ENCODE data around the gene TDRD9. TPM values are rescaled to one million over a fixed set of nuclear protein-coding genes. Genes with fewer than 3 reads are reported as not detected.

TDRD9 gene
- polyA plus RNA-seq, 1 experiment, result 2.2 TPM

GRCh38 chr14:104100171-104101085, 172.2 kb downstream of the TDRD9 start:
- no peak for DNase-seq (ENCODE audit: low read depth)
- ChIA-PET CTCF (no interaction called here), POLR2A (no interaction called here)
- Histone ChIP-seq H3K36me3 (ENCODE audit: control insufficient read depth, insufficient read depth, low read length) (no peaks in the 10 kb centered on the region), H3K4me3 (ENCODE audit: low read depth, low read length) (no peak overlapping the region), H3K27me3 (ENCODE audit: control insufficient read depth, insufficient read depth, low read length) (peaks cover 2% of the 10 kb centered on the region; the same call in 1 of the 2 replicates)
- TF ChIP-seq CTCF (IDR thresholded peaks at IDR 0.05; ENCODE audit: insufficient read depth, low read depth, low read length), result no peak

GRCh38 chr14:104101086-104101621, 172.9 kb downstream of the TDRD9 start:
- CTCF ChIA-PET, result no interaction called here
- Histone ChIP-seq H3K4me3 (ENCODE audit: low read depth, low read length) (no peak overlapping the region), H3K27me3 (ENCODE audit: control insufficient read depth, insufficient read depth, low read length) (peaks cover 2% of the 10 kb centered on the region; the same call in 1 of the 2 replicates), H3K36me3 (ENCODE audit: control insufficient read depth, insufficient read depth, low read length) (no peaks in the 10 kb centered on the region)
- no peak for TF ChIP-seq CTCF (IDR thresholded peaks at IDR 0.05; ENCODE audit: insufficient read depth, low read depth, low read length)
- POLR2A ChIA-PET, result no interaction called here
- DNase-seq (ENCODE audit: low read depth), result no peak

GRCh38 chr14:104101651-104102281, 173.5 kb downstream of the TDRD9 start:
- CTCF ChIA-PET, result no interaction called here
- no peak for TF ChIP-seq CTCF (IDR thresholded peaks at IDR 0.05; ENCODE audit: insufficient read depth, low read depth, low read length)
- Histone ChIP-seq H3K27me3 (ENCODE audit: control insufficient read depth, insufficient read depth, low read length) (peaks cover 2% of the 10 kb centered on the region; the same call in 1 of the 2 replicates), H3K36me3 (ENCODE audit: control insufficient read depth, insufficient read depth, low read length) (no peaks in the 10 kb centered on the region), H3K4me3 (ENCODE audit: low read depth, low read length) (no peak overlapping the region)
- DNase-seq (ENCODE audit: low read depth), result no peak
- POLR2A ChIA-PET, result no interaction called here

Small RNAs within 50 kb of the gene (small RNA-seq; reads per million reads assigned to genes)
- gene RN7SL634P (ENCODE audit: insufficient read length, low read depth, low replicate concordance), result not detected

Other genes with a start within 250 kb of the TDRD9 start
- 4.2 and 5.6 TPM in 2 replicates for gene XRCC3, start 213.0 kb upstream of the TDRD9 start, polyA plus RNA-seq (2011; rRNA removed)
- gene ZFYVE21, start 212.6 kb upstream of the TDRD9 start, polyA plus RNA-seq (2011; rRNA removed), result 77.6 and 84.0 TPM in 2 replicates
- gene PPP1R13B, start 80.9 kb upstream of the TDRD9 start, polyA plus RNA-seq (2011; rRNA removed), result 2.0 and 3.3 TPM in 2 replicates
- gene RD3L, start 14.1 kb downstream of the TDRD9 start, polyA plus RNA-seq (2011; rRNA removed), result not detected in 2 replicates
- gene ASPG, start 157.2 kb downstream of the TDRD9 start, polyA plus RNA-seq (2011; rRNA removed), result 0.07 and 0.12 TPM in 2 replicates
- 0.06 and 0.10 TPM in 2 replicates for gene KIF26A, start 210.1 kb downstream of the TDRD9 start, polyA plus RNA-seq (2011; rRNA removed)